Esophagus muscularis mucosa (tissue), 4 donors: Measurements from ENCODE around the gene CDH4.

Experiments used
- CTCF ChIP-seq, 3 experiments: fragments of 200-600 bp in 2 of 3; fragments of 450-650 bp in 1 of 3; sonication (generic) in 2 of 3; IDR thresholded peaks; one replicate each; pipeline ENCODE4 v1.5.1; 2017 to 2019; ENCODE audit warnings: antibody characterized with exemption in 3 of 3, mild to moderate bottlenecking in 2 of 3, moderate library complexity in 1 of 3
- EP300 ChIP-seq: sonication (generic); formaldehyde crosslinking; IDR thresholded peaks from one replicate; pipeline ENCODE4 v1.6.1; 2017; ENCODE audit warnings: antibody characterized with exemption
- POLR2A ChIP-seq: fragments of 450-650 bp; IDR thresholded peaks from one replicate; pipeline ENCODE4 v1.6.1; 2017; ENCODE audit warnings: antibody characterized with exemption, moderate library complexity, mild to moderate bottlenecking, low read depth
- POLR2AphosphoS5 ChIP-seq, 2 donors: sonication (generic); formaldehyde crosslinking; IDR thresholded peaks; one replicate each; pipeline ENCODE4 v1.6.1; 2017; ENCODE audit warnings: antibody characterized with exemption in 2 of 2

DNA sequence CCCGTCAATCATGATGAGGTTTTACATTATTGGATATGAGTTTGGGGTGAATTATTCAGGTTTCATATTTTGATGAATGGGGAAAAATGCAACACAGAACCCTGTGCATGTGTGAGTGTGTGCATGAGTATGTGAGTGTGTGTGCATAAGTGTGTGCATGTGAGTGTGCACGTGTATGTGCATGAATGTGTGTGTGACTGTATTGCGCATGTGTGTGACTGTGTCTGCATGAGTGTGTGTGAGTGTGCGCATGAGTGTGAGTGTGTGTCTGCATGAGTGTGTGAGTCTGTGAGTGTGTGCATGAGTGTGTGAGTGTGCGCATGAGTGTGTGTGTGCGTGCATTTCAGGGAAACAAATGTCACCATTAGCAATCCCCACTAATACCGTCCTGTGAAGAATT lies 18.5 kb upstream of the CDH4 start:
- TF ChIP-seq EP300 (no peak), CTCF (IDR thresholded peaks at IDR 0.05) (no peak), POLR2A (no peak), POLR2AphosphoS5 (IDR thresholded peaks at IDR 0.05) (no peak)
